Common myeloid progenitor, CD34-positive (primary cell): Measurements from ENCODE around the gene CFLAR.

ENCODE experiments used
- CTCF ChIA-PET: fragments of 350-600 bp; sonication (Branson Sonifier 250); formaldehyde crosslinking; loops from one replicate; lab custom pipeline; 2021; ENCODE audit warnings: antibody characterized with exemption; lab: Charles Lee
- POLR2A ChIA-PET: fragments of 350-600 bp; sonication (Branson Sonifier 250); formaldehyde crosslinking; loops from one replicate; lab custom pipeline; 2021; ENCODE audit warnings: antibody characterized with exemption; lab: Charles Lee
- DNase-seq, 3 donors: peaks; one replicate each; pipeline versions ENCODE4 v3.0.0 to v3.0.0-alpha.2; 2013
- H3K27ac ChIP-seq, 2 experiments: 1 replicate in 1 of 2; 2 replicates in 1 of 2; pipeline ENCODE4 v1.7.0; 2013; ENCODE audit warnings: inconsistent platforms in 2 of 2, low read length in 2 of 2, mild to moderate bottlenecking in 2 of 2, low read depth in 1 of 2, moderate library complexity in 1 of 2; ENCODE audit not compliant: severe bottlenecking in 2 of 2, insufficient read depth in 1 of 2, poor library complexity in 1 of 2
- H3K27me3 ChIP-seq, 5 experiments: replicated peaks in 2 of 5; 1 replicate in 3 of 5; 2 replicates in 2 of 5; pipeline versions ENCODE4 v1.6.1 to v1.7.0; 2013; ENCODE audit warnings: low read length in 4 of 5, mild to moderate bottlenecking in 2 of 5, moderate library complexity in 2 of 5, inconsistent platforms in 1 of 5; ENCODE audit not compliant: insufficient read depth in 5 of 5, control insufficient read depth in 4 of 5
- H3K36me3 ChIP-seq, 4 experiments: 1 replicate in 2 of 4; 2 replicates in 2 of 4; pipeline versions ENCODE4 v1.6.1 to v1.7.0; 2013; ENCODE audit warnings: low read length in 3 of 4, control low read depth in 1 of 4, mild to moderate bottlenecking in 1 of 4; ENCODE audit not compliant: control insufficient read depth in 4 of 4, insufficient read depth in 4 of 4
- H3K4me1 ChIP-seq, 4 experiments: 1 replicate in 3 of 4; 2 replicates in 1 of 4; pipeline versions ENCODE4 v1.6.1 to v1.7.1; 2013; ENCODE audit warnings: low read length in 3 of 4, mild to moderate bottlenecking in 3 of 4, control low read depth in 1 of 4, inconsistent platforms in 1 of 4, moderate library complexity in 1 of 4; ENCODE audit not compliant: control insufficient read depth in 4 of 4, insufficient read depth in 4 of 4; ENCODE audit errors: control extremely low read depth in 1 of 4
- H3K4me3 ChIP-seq, 7 experiments: 1 replicate in 4 of 7; 2 replicates in 3 of 7; pipeline versions ENCODE4 v1.5.1 to v1.7.0; 2013; ENCODE audit warnings: mild to moderate bottlenecking in 7 of 7, low read length in 6 of 7, moderate library complexity in 6 of 7, inconsistent platforms in 2 of 7, low read depth in 2 of 7, control low read depth in 1 of 7; ENCODE audit not compliant: insufficient read depth in 4 of 7, control insufficient read depth in 1 of 7; ENCODE audit errors: extremely low read depth in 1 of 7
- H3K9me3 ChIP-seq, 5 experiments: 1 replicate in 4 of 5; 2 replicates in 1 of 5; pipeline versions ENCODE4 v1.6.1 to v1.7.1; 2013; ENCODE audit warnings: low read length in 4 of 5, mild to moderate bottlenecking in 2 of 5, inconsistent platforms in 1 of 5, low read depth in 1 of 5, moderate library complexity in 1 of 5; ENCODE audit not compliant: control insufficient read depth in 4 of 5, insufficient read depth in 2 of 5; ENCODE audit errors: control extremely low read depth in 1 of 5
- WGBS: methylation state at CpG from one replicate; pipeline ENCODE4 v1.1.5; 2013; ENCODE audit not compliant: insufficient coverage; 5-methylcytosine and 5-hydroxymethylcytosine counted together

CFLAR gene

DNA sequence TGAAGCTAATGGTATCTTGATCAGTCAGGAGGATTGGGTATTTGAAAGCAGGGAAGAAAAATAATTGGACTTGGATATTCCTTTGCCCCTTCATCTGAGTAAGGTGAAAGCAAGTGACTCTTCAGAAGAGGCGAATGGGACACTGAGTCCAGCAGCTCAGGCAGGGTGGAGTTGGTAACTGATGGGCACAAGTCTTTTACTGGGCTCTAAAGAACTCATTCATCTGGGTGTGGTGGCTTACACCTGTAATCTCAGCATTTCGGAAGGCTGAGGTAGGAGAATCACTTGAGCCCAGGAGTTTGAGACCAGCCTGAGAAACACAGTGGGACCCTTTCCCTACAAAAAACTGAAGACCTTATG, 11.2 kb downstream of the CFLAR start:
- ChIA-PET POLR2A (no interaction called here), CTCF (interaction anchor here (0.9 to 2.5 kb wide), 9 partner anchors 9 to 222 kb away, joined by 3 to 10 read pairs (median 4); no protein-coding TSS in a partner anchor)
- 95% methylated on average over 2 of the region's 2 CpGs for WGBS
- no peak for DNase-seq
- H3K36me3 ChIP-seq: peaks cover 0 to 25% (median 10%) of the 10 kb centered on the region in 4 experiments
- H3K4me1 ChIP-seq: peaks cover 72 to 99% (median 92%) of the 10 kb centered on the region in 4 experiments
- no peaks in the 10 kb centered on the region for H3K9me3 ChIP-seq
- peak overlapping the region; percentile 52 to 88 for H3K27ac ChIP-seq
- peak overlapping the region in 6 of 7 experiments; percentile 6 to 64 (median 16) for H3K4me3 ChIP-seq
- no peaks in the 10 kb centered on the region for H3K27me3 ChIP-seq

GRCh38 chr2:201127570-201127969, 11.6 kb downstream of the CFLAR start:
- Histone ChIP-seq H3K9me3 (no peaks in the 10 kb centered on the region), H3K27me3 (no peaks in the 10 kb centered on the region), H3K4me1 (peaks cover 72 to 98% (median 92%) of the 10 kb centered on the region in 4 experiments), H3K27ac (peak overlapping the region; percentile 52 to 88), H3K36me3 (peaks cover 0 to 21% (median 8%) of the 10 kb centered on the region in 4 experiments), H3K4me3 (peak overlapping the region in 6 of 7 experiments; percentile 8 to 64 (median 32))
- CTCF ChIA-PET: interaction anchor here (1.0 to 2.5 kb wide), 7 partner anchors 8 to 105 kb away, joined by 3 to 10 read pairs (median 6); no protein-coding TSS in a partner anchor
- DNase-seq: peak in 2 of 3 donors; percentile 70 to 77
- POLR2A ChIA-PET: no interaction called here
- WGBS: 0% methylated on average over 2 of the region's 5 CpGs

- H3K4me1 ChIP-seq: peaks cover 73 to 98% (median 93%) of the 10 kb centered on the region in 4 experiments
- H3K27ac ChIP-seq: peak overlapping the region; percentile 52 to 88
- no peak for DNase-seq
- peaks cover 0 to 18% (median 7%) of the 10 kb centered on the region in 4 experiments for H3K36me3 ChIP-seq
- POLR2A ChIA-PET: no interaction called here
- no CpG with 5 or more reads among the region's 1 CpG for WGBS
- no peaks in the 10 kb centered on the region for H3K27me3 ChIP-seq
- no peak overlapping the region for H3K4me3 ChIP-seq
- CTCF ChIA-PET: interaction anchor here (0.7 to 2.1 kb wide), 5 partner anchors 12 to 104 kb away, joined by 3 to 6 read pairs (median 3); partner anchors contain the start of gene CFLAR
- H3K9me3 ChIP-seq: no peaks in the 10 kb centered on the region
Measured at GRCh38 chr2:201128033-201128432, 12.1 kb downstream of the CFLAR start.

DNA sequence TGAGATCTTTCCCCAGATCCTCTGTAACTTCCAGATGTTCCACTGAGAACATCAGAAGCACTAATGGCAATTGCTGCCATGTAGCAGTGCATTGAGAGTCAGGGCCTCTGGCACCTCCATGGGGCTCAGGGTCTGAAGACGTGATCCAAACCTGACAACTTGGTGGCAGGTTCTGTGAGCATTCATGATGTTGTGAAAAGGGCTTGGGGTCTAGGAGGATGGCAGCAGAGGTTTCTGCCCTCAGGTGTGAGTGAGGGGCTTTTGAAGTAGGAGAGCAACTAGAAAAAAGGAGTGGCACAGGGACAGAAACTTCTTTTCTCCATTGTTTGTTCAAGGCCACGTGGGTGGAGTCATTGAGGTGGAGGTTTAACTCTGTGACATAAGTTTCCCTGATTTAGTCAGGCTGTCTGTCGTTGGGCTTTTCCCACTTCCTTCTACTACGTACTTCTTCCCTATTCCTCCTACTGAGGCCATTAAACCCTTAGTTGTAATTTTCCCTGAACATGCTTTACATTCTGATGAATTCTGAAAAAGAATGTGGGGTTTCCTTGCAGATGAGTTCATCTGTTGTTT, 13.1 kb downstream of the CFLAR start:
- POLR2A ChIA-PET: no interaction called here
- WGBS: 83% methylated on average over 1 of the region's 4 CpGs

DNA sequence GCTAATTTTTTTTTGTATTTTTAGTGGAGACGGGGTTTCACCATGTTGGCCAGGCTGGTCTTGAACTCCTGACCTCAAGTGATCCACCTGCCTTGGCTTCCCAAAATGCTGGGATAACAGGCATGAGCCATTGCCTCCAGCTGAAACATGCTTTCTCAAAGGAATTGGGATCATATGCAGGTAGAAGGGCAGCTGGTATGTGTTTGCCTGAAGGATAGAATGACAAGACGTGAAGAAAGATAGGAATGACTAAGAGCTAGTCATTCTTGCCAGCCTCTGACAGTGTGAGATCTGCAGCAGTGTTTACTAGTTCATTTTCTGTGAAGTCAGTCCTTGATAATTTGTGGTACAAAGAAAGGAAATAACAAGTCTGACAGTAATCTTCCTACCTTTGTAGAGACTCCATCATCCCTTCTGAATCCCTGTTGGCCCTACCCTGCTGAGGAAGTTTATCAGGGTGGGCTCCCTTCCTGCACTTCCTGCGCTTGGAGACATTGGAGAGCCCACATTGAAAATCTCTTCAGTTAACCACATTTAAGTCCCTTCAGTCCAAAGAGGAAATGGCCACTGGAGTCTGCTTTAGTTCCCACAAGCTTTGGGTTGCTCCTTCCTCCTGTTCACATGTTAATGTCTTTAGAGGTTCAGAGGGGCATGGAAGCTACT, 14.7 kb downstream of the CFLAR start:
- 71% methylated on average over 3 of the region's 3 CpGs for WGBS
- peaks cover 51 to 76% (median 71%) of the 10 kb centered on the region in 4 experiments for H3K4me1 ChIP-seq
- H3K9me3 ChIP-seq: no peaks in the 10 kb centered on the region
- peak in 2 of 3 donors; percentile 61 to 74 for DNase-seq
- CTCF ChIA-PET: interaction anchor here (0.6 to 3.7 kb wide), 9 partner anchors 8 to 86 kb away, joined by 3 to 24 read pairs (median 5); partner anchors contain the start of gene CFLAR
- peak overlapping the region in 1 of 2 experiments; percentile 54 for H3K27ac ChIP-seq
- no peaks in the 10 kb centered on the region for H3K27me3 ChIP-seq
- H3K36me3 ChIP-seq: peaks cover under 1 to 20% (median 11%) of the 10 kb centered on the region in 4 experiments
- H3K4me3 ChIP-seq: peak overlapping the region in 1 of 7 experiments; percentile 36
- POLR2A ChIA-PET: interaction anchor here (1.2 kb wide), 1 partner anchor 28 kb away, joined by 3 read pairs; no protein-coding TSS in a partner anchor

More for the DNA sequence above, 13.1 kb downstream of the CFLAR start:
- DNase-seq: no peak
- no peaks in the 10 kb centered on the region for H3K27me3 ChIP-seq
- CTCF ChIA-PET: interaction anchor here (1.0 to 2.1 kb wide), 5 partner anchors 13 to 103 kb away, joined by 3 to 6 read pairs (median 4); partner anchors contain the start of gene CFLAR
- peak overlapping the region in 4 of 7 experiments; percentile 12 to 49 (median 37) for H3K4me3 ChIP-seq
- H3K27ac ChIP-seq: peak overlapping the region; percentile 9 to 67
- H3K9me3 ChIP-seq: no peaks in the 10 kb centered on the region
- peaks cover under 1 to 15% (median 5%) of the 10 kb centered on the region in 4 experiments for H3K36me3 ChIP-seq
- peaks cover 64 to 92% (median 87%) of the 10 kb centered on the region in 4 experiments for H3K4me1 ChIP-seq

GRCh38 chr2:201132518-201132917, 16.6 kb downstream of the CFLAR start:
- peak in 2 of 3 donors; percentile 74 to 80 for DNase-seq
- H3K9me3 ChIP-seq: no peaks in the 10 kb centered on the region
- H3K36me3 ChIP-seq: peaks cover 11 to 39% (median 27%) of the 10 kb centered on the region in 4 experiments
- peaks cover 37 to 57% (median 53%) of the 10 kb centered on the region in 4 experiments for H3K4me1 ChIP-seq
- peak overlapping the region in 3 of 7 experiments; percentile 20 to 43 (median 34) for H3K4me3 ChIP-seq
- POLR2A ChIA-PET: no interaction called here
- H3K27ac ChIP-seq: no peak overlapping the region
- CTCF ChIA-PET: interaction anchor here (1.0 to 3.7 kb wide), 11 partner anchors 8 to 166 kb away, joined by 3 to 24 read pairs (median 6); partner anchors contain the start of gene CFLAR
- H3K27me3 ChIP-seq: no peaks in the 10 kb centered on the region
- 0% methylated on average over 1 of the region's 1 CpG for WGBS
